Panc1 (cell line): ENCODE measurements around the gene NFATC1.

Source experiments
- CTCF ChIP-seq: fragments of 450-650 bp; IDR thresholded peaks from 2 replicates; pipeline ENCODE4 v1.5.1; 2017; ENCODE audit warnings: mild to moderate bottlenecking
- POLR2AphosphoS5 ChIP-seq: IDR thresholded peaks from 2 replicates; pipeline ENCODE4 v1.6.1; 2012; ENCODE audit warnings: mild to moderate bottlenecking, low read depth, low read length, moderate library complexity
- SIN3A ChIP-seq: IDR thresholded peaks from 2 replicates; pipeline ENCODE4 v1.6.1; 2012; ENCODE audit warnings: low read depth, mild to moderate bottlenecking, low read length, moderate library complexity, borderline replicate concordance; ENCODE audit not compliant: insufficient read depth
- TCF7L2 ChIP-seq: IDR thresholded peaks from 2 replicates; pipeline ENCODE4 v1.6.1; 2011; ENCODE audit warnings: mild to moderate bottlenecking, low read depth, low read length, inconsistent platforms

- TF ChIP-seq SIN3A (no peak), POLR2AphosphoS5 (no peak), CTCF (no peak), TCF7L2 (no peak)
These were observed 11.0 kb downstream of the NFATC1 start for GRCh38 chr18:79406708-79407107.
